ENCODE measurements around the gene GAPVD1.

DNA sequence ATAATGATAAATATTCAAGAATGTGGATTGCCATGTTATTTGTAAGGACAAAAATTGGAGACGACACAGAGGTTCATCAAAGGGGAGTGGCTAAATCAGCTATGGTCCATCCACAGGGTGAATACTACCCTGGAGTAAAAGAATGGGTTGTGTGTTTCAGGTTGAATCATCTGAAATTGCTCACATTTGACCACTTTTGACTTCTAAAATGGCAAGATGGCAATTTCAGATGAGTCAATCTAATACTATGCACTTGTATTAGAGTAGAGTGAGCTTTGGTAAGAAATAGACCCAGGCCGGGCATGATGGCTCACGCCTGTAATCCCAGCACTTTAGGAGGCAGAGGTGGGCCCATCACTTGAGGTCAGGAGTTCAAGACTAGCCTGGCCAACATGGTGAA, 131.8 kb downstream of the GAPVD1 start:
- TF ChIP-seq CTCF (conservative IDR thresholded peaks at IDR 0.05) (no peak), ZFX (IDR thresholded peaks at IDR 0.05) (no peak)
